ENCODE measurements around the gene B4GALT3.

Gene B4GALT3

GRCh38 chr1:161188381-161188780 lies 11.1 kb upstream of the B4GALT3 start:
- DNase-seq (ENCODE audit: low read depth in 3 of 3), result no peak

- no peak for DNase-seq (ENCODE audit: low read depth in 3 of 3)
Measured at GRCh38 chr1:161187311-161187710, 10.0 kb upstream of the B4GALT3 start.

- no peak for DNase-seq (ENCODE audit: low read depth in 3 of 3)
Measured at GRCh38 chr1:161185732-161186311, 8.5 kb upstream of the B4GALT3 start.

GRCh38 chr1:161185282-161185682 lies 8.0 kb upstream of the B4GALT3 start:
- DNase-seq (ENCODE audit: low read depth in 3 of 3), result peak in 1 of 3 experiments; percentile 62

- peak in 2 of 3 experiments; percentile 18 to 42 for DNase-seq (ENCODE audit: low read depth in 3 of 3)
Measured at GRCh38 chr1:161182214-161182613, 4.9 kb upstream of the B4GALT3 start.

GRCh38 chr1:161180639-161181038 lies 3.3 kb upstream of the B4GALT3 start:
- DNase-seq (ENCODE audit: low read depth in 3 of 3), result no peak

GRCh38 chr1:161179698-161180097 lies 2.4 kb upstream of the B4GALT3 start:
- DNase-seq (ENCODE audit: low read depth in 3 of 3), result no peak

- no peak for DNase-seq (ENCODE audit: low read depth in 3 of 3)
Measured at GRCh38 chr1:161177936-161178244, 583 bp upstream of the B4GALT3 start.

- no peak for DNase-seq (ENCODE audit: low read depth in 3 of 3)
Measured at GRCh38 chr1:161176468-161177111, 717 bp downstream of the B4GALT3 start.

- DNase-seq (ENCODE audit: low read depth in 3 of 3), result no peak
Measured at GRCh38 chr1:161175771-161176453, 1.4 kb downstream of the B4GALT3 start.

- DNase-seq (ENCODE audit: low read depth in 3 of 3), result no peak
Measured at GRCh38 chr1:161174911-161175310, 2.4 kb downstream of the B4GALT3 start.

GRCh38 chr1:161173711-161174110 lies 3.6 kb downstream of the B4GALT3 start:
- DNase-seq (ENCODE audit: low read depth in 3 of 3), result no peak

- DNase-seq (ENCODE audit: low read depth in 3 of 3), result no peak
Measured at GRCh38 chr1:161172776-161173376, 4.4 kb downstream of the B4GALT3 start.

GRCh38 chr1:161172349-161172748 lies 5.0 kb downstream of the B4GALT3 start:
- no peak for DNase-seq (ENCODE audit: low read depth in 3 of 3)

GRCh38 chr1:161171696-161172095 lies 5.6 kb downstream of the B4GALT3 start:
- no peak for DNase-seq (ENCODE audit: low read depth in 3 of 3)

GRCh38 chr1:161171191-161171590 lies 6.1 kb downstream of the B4GALT3 start:
- no peak for DNase-seq (ENCODE audit: low read depth in 3 of 3)

- no peak for DNase-seq (ENCODE audit: low read depth in 3 of 3)
Measured at GRCh38 chr1:161168906-161169305, 8.4 kb downstream of the B4GALT3 start.

- no peak for DNase-seq (ENCODE audit: low read depth in 3 of 3)
Measured at GRCh38 chr1:161166669-161167548, 10.4 kb downstream of the B4GALT3 start.

- peak; percentile 65 to 82 (median 77) for DNase-seq (ENCODE audit: low read depth in 3 of 3)
Measured at GRCh38 chr1:161165742-161166668, 11.3 kb downstream of the B4GALT3 start, which contains the start of gene PPOX. TSS of gene PPOX (plus strand) at chr1:161166426. CDS start at chr1:161166848, 422 bp downstream.

GRCh38 chr1:161164901-161165610 lies 12.3 kb downstream of the B4GALT3 start:
- no peak for DNase-seq (ENCODE audit: low read depth in 3 of 3)
